Activated T-helper 2 cell treated with anti-CD3 and anti-CD28 coated beads, Interferon-gamma antibody, Interleukin-2, Interleukin-4, amounts not matched to agents 10 μg/mL and 5 μg/mL and 100 μg/mL, durations not matched to agents 14 hours and 24 hours and 36 hours (primary cell): Measurements from ENCODE around the gene MLN. TPM values are rescaled to one million over a fixed set of nuclear protein-coding genes. Genes with fewer than 3 reads are reported as not detected.

Source experiments
- DNase-seq: peaks from one replicate; pipeline ENCODE4 v3.0.0; 2021; ENCODE audit warnings: low spot score
- H3K27ac Mint-ChIP-seq: one replicate; pipeline ENCODE4 v1.8.0; 2021; ENCODE audit warnings: mixed read lengths
- H3K27me3 Mint-ChIP-seq: one replicate; pipeline ENCODE4 v1.8.0; 2021; ENCODE audit warnings: low read depth, mixed read lengths
- H3K36me3 Mint-ChIP-seq: one replicate; pipeline ENCODE4 v1.8.0; 2021; ENCODE audit warnings: low read depth, mixed read lengths
- H3K4me1 Mint-ChIP-seq: one replicate; pipeline ENCODE4 v1.8.0; 2021; ENCODE audit warnings: low read depth, mixed read lengths
- H3K4me3 Mint-ChIP-seq: one replicate; pipeline ENCODE4 v1.8.0; 2021; ENCODE audit warnings: low read depth, mild to moderate bottlenecking, moderate library complexity, mixed read lengths
- H3K9me3 Mint-ChIP-seq: one replicate; pipeline ENCODE4 v1.8.0; 2021; ENCODE audit warnings: mixed read lengths
- intact Hi-C: fragments of 100-400 bp; cut with micrococcal nuclease; formaldehyde crosslinking; loops from one replicate; pipeline ENCODE4 v1.15.1; 2023
- total RNA-seq: library from RNA; stranded (reverse); gene quantifications from 2 replicates; pipeline ENCODE4 v1.2.3, GENCODE V29; 2022

Gene MLN
- total RNA-seq, 1 donor from 2014 or later, result not detected

GRCh38 chr6:33744895-33745546 lies 58.8 kb downstream of the MLN start:
- H3K9me3 Mint-ChIP-seq, result no peaks in the 10 kb centered on the region
- no peak overlapping the region for H3K4me3 Mint-ChIP-seq
- peaks cover 2% of the 10 kb centered on the region for H3K4me1 Mint-ChIP-seq
- no peaks in the 10 kb centered on the region for H3K36me3 Mint-ChIP-seq
- intact Hi-C loops, result no loop called here
- H3K27ac Mint-ChIP-seq, result no peak overlapping the region
- peaks cover 14% of the 10 kb centered on the region for H3K27me3 Mint-ChIP-seq
- DNase-seq, result no peak

Other genes starting within 250 kb of the MLN start
- 53.2 and 53.4 TPM in 2 replicates for gene BAK1, start 223.7 kb downstream of the MLN start, total RNA-seq
- gene ITPR3, start 182.7 kb downstream of the MLN start, total RNA-seq, result 40.7 and 41.7 TPM in 2 replicates
- 136 and 137 TPM in 2 replicates for gene UQCC2, start 92.3 kb downstream of the MLN start, total RNA-seq
- not detected in 2 replicates for gene IP6K3, start 57.1 kb downstream of the MLN start, total RNA-seq
- gene LEMD2, start 14.9 kb downstream of the MLN start, total RNA-seq, result 61.7 and 66.2 TPM in 2 replicates